ENCODE data around the gene PEF1. TPM values are rescaled to one million over a fixed set of nuclear protein-coding genes. Genes with fewer than 3 reads are reported as not detected.
A peak's percentile ranks its signal among the peaks of the same experiment; 100 is the strongest.

The PEF1 gene
- polyA plus RNA-seq, 3 donors = 27.8 to 67.3 (median 62.0) TPM

DNA sequence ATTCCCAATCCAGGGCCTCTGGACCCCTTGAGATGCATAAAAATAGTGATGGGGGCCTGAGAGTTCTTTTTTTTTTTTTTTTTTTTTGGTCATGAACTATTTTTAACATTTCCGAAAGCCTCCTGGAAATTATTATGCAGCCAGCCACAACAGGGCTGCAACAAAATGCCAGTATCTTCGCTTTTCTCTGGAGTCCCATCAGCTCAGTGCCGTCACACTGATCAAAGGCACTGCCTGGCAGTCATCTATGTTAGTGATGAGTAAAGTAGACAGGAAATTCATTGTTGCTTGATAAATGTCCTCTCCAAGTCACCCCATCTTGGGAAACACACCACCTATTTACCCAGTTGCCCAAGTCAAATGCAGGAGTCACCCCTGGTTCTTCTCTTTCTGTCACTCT is 15.2 kb upstream of the PEF1 start:
- 77 to 89% (median 80%) methylated on average over 3 of the region's 3 CpGs for WGBS, 3 donors
- H3K27ac ChIP-seq (ENCODE audit: low read depth, low read length) = no peak overlapping the region

DNA sequence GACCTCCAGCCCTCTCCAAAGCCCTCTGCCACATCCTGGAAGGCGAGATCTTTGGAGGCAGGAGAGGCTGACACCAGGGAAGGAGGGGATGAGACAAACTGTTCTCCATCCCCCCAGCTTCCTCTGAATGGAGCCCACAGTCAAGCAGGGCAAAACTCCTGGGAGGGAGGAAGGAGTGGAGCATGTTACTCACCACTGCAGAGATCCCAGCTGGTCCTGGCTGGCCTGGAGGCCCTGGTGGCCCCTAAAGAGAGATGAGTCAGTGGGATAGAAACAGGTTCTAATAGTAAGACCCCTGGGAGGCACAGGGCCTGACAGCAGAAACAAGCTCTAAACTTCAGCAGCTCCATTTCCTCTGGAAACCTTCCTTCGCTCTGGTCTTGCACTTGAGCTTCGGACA is 14.0 kb upstream of the PEF1 start:
- no peak overlapping the region for H3K27ac ChIP-seq (ENCODE audit: low read depth, low read length)
- 85 to 88% (median 87%) methylated on average over 3 of the region's 3 CpGs for WGBS, 3 donors

- 63 to 87% (median 70%) methylated on average over 12 of the region's 12 CpGs for WGBS, 3 donors
- H3K27ac ChIP-seq (ENCODE audit: low read depth, low read length) = no peak overlapping the region
Measured at GRCh38 chr1:31657972-31658510, 13.4 kb upstream of the PEF1 start.

DNA sequence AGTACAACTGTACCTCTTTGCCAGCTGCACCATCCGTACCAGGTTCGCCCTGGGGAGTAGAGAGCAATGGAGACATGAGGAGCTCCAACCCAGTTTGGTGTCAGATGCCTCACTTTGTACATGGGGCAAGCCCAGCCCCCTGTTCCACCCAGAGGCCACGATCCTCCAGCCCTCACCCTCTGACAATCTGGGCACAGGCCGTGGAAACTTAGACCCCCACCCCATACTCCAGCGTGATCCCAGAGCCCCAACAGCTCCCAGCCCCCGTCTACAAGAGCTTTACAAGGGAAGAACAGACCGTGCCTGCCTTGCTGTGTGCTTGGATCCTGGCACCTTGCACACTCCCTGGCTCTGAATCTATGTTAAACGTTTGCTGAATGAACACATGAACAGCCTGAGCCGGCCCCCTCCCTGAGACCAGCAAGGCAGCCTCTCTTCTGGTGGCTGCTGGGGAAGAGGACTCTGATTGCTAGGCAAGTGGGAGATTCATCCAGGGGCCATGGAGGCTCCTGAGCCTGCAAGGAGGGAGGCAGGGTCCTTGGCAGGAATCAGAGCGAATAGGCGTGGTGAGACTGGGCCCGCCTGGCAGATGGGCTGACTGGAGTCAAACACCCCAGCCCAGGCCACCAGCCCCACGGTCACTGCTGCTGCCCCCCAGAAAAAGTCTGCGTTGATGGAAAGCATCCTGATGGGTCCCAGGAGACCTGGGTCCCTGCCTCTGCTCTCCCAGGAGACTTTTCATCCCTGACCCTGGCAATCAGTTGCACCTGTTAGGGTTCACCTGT is 12.5 kb upstream of the PEF1 start:
- H3K27ac ChIP-seq (ENCODE audit: low read depth, low read length) = no peak overlapping the region
- WGBS, 3 donors = 77 to 84% (median 82%) methylated on average over 14 of the region's 14 CpGs

DNA sequence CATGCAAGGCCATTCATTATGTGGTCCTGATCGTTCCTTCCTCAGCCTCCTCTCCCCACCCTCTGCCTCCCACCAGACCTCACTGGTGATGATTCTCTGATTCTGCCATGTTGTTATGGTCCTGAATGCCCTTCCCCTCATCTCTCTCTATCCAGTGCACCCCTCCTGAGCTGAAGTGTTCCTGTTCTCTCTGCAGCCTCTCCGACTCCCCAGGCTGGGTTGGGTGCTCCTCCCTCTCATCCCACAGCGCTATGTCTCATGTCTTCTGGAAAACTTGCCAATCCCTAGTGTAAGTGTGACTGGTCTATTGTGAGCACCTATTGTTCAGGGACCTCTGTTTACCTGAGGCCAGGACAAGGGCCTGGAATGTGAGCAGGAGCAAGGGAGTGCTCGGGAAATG is 11.1 kb upstream of the PEF1 start:
- no peak overlapping the region for H3K27ac ChIP-seq (ENCODE audit: low read depth, low read length)
- WGBS, 3 donors = 77 to 84% (median 80%) methylated on average over 4 of the region's 4 CpGs

DNA sequence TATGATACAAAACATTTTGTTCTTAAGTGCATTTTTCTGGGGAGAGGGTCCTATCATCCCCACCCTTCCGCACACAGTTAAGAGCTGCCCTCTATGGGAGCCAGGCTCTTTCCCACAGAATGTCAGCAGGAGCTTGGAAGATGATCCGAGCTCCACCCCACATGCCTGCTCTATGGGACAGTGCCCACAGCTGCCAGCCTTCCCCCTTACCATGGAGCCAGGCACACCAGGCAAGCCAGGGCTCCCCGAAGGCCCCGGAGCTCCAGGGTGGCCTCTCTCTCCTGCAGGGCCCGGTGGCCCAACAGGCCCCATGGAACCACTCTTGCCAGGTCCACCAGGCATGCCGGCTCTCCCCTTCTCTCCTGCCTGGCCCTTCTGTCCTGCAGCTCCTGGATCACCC is 10.4 kb upstream of the PEF1 start:
- 84 to 96% (median 94%) methylated on average over 6 of the region's 6 CpGs for WGBS, 3 donors
- no peak overlapping the region for H3K27ac ChIP-seq (ENCODE audit: low read depth, low read length)

GRCh38 chr1:31654474-31654776 is 9.7 kb upstream of the PEF1 start:
- 82 to 93% (median 92%) methylated on average over 5 of the region's 5 CpGs for WGBS, 3 donors
- no peak overlapping the region for H3K27ac ChIP-seq (ENCODE audit: low read depth, low read length)

DNA sequence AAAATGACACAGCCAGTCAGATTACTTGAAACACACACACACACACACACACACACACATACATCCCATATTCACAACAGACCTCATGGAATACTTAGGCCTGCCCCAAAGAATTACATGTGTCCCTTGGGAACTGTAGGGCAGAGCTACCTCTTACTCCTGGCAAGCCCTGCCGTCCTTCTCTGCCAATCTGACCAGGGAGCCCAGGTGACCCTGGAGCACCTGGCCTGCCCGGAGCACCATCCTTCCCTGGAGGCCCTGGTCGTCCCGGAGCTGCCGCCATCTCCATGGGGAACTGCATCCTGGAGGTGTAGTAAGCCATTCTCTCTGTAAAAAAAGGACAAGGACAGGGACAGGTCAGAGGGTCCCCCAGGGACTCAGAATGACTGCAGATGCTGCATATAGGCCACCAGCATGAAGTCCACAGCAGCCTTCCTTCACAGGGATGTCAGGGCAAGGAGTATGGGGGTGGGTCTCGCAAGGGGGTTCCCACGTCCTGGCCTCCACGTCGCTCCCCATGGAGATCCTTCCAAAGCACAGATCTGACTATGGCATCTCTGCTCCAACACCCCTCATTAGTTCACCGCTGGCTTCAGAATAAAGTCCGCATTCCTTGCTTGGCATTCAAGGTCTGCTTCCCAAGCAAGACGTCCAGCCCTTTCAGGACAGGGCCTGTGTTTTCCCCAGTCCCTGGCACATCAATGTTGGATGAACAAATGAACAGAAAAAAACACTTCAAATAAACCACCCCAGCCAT is 9.2 kb upstream of the PEF1 start:
- WGBS, 3 donors = 77 to 89% (median 86%) methylated on average over 12 of the region's 12 CpGs
- no peak overlapping the region for H3K27ac ChIP-seq (ENCODE audit: low read depth, low read length)

DNA sequence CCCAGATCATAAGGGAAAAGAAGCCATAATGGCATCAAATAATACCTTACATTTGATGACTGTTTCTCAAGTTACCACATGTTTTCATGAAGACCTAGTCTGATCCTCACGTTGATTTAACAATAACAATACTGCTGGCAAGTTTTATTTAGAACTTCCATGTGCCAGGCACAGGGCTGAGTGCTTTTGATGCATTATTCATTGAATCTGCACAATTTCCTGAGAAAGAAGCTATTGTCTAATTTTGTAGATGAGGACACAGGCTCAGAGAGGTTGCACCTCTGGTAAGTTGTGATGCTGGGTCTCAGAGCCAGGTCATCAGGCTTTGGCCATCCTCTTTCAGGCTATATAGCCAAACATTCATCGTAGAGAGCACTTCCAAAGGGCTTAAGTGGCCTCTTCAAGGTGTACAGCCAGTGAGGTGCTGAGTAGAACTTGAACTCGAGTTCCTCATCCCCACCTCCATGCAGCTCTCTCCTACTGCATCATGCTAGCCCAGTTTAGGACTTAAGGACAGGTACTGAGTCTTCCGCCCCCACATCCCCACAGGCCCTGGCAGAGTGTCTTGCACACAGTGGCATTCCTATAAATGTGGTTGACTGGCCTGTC is 8.3 kb upstream of the PEF1 start:
- no peak overlapping the region for H3K27ac ChIP-seq (ENCODE audit: low read depth, low read length)
- 77 to 88% (median 85%) methylated on average over 4 of the region's 4 CpGs for WGBS, 3 donors

GRCh38 chr1:31651766-31652165 is 7.1 kb upstream of the PEF1 start:
- no peak overlapping the region for H3K27ac ChIP-seq (ENCODE audit: low read depth, low read length)

GRCh38 chr1:31651089-31651420 is 6.4 kb upstream of the PEF1 start:
- no peak overlapping the region for H3K27ac ChIP-seq (ENCODE audit: low read depth, low read length)

More at GRCh38 chr1:31651766-31652165, 7.1 kb upstream of the PEF1 start:
- 58 to 74% (median 73%) methylated on average over 6 of the region's 6 CpGs for WGBS, 3 donors

GRCh38 chr1:31650161-31651088 is 5.7 kb upstream of the PEF1 start:
- no peak overlapping the region for H3K27ac ChIP-seq (ENCODE audit: low read depth, low read length)
- WGBS, 3 donors = 68 to 75% (median 71%) methylated on average over 9 of the region's 9 CpGs

More at GRCh38 chr1:31651089-31651420, 6.4 kb upstream of the PEF1 start:
- WGBS, 3 donors = 26 to 61% (median 55%) methylated on average over 1 of the region's 1 CpG

DNA sequence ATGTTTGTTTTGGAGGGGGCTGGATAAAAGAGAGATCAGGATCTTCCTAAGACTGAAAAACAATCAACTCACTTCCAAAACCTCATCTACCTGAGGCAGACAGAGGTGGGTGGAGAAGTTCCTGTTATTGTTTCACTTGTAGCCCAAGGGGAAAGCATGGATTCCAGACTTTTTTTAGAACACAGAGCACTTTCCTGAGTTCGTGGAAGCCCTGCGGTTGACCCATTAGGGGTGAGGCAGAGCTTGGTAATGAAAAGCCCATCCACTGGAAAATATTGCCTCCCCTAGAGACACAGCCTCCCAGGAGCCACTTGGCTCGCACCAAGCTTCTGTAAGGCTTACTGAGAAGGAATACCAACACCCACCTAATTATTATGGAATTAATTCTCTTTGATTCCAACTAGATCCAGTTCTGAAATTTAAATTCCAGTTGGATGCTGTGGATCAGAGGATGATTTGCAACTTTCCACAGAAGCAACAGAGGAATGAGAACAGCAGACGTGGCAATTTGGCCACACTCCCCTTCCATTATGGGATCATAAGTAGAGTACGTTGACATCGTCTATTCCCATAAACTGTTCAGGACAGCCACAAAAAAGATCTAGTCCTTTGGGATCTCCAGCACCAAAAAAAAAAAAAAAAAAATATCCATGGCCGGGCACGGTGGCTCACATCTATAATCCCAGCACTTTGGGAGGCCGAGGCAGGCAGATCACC is 4.1 kb upstream of the PEF1 start:
- WGBS, 3 donors = 66 to 70% (median 70%) methylated on average over 8 to 9 of the region's 9 CpGs
- no peak overlapping the region for H3K27ac ChIP-seq (ENCODE audit: low read depth, low read length)

DNA sequence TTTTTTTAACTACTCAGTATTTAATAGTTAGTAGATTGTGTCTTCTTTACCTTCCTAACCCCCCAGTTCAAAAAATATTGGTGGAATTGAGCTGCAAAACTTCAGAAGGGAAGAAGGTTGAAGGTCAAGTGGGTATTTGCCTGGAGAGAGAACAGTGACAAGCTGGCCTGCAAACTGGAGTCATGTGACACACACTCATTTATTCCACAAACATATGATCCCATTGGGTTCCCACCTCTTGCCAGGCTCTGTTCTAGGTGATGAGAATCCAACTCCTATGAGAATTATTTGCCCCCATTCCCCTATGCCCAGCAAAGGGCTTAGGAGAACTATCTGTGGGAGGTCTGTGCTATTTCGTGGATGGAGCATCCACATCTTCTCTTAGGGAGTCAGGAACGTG is 3.5 kb upstream of the PEF1 start:
- WGBS, 3 donors = 61 to 81% (median 69%) methylated on average over 2 of the region's 2 CpGs

DNA sequence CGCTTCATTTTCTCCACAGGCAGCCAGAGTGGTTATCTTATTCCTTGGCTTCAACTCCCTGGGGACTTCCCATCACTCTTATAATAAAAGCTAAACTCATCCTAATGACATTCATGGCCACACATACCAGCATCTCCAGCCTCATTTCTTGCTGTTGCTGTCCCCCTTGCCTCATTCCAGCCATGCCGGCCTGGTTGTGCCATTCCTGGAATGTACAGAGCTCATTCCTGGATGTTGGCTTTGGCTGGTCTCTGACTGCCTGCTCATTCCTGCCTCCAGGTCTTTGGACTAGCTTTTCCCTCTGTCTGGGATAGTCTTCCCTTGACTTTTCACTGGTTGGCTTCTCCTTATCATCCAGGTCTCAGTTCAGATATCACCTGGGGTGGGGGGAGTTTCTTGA is 2.4 kb upstream of the PEF1 start:
- H3K27ac ChIP-seq (ENCODE audit: low read depth, low read length) = no peak overlapping the region
- WGBS, 3 donors = 83 to 92% (median 89%) methylated on average over 2 of the region's 2 CpGs

More for the DNA sequence above, 3.5 kb upstream of the PEF1 start:
- H3K27ac ChIP-seq (ENCODE audit: low read depth, low read length) = no peak overlapping the region

GRCh38 chr1:31646259-31646960 is 1.7 kb upstream of the PEF1 start:
- 96 to 97% (median 97%) methylated on average over 4 of the region's 4 CpGs for WGBS, 3 donors
- no peak overlapping the region for H3K27ac ChIP-seq (ENCODE audit: low read depth, low read length)

DNA sequence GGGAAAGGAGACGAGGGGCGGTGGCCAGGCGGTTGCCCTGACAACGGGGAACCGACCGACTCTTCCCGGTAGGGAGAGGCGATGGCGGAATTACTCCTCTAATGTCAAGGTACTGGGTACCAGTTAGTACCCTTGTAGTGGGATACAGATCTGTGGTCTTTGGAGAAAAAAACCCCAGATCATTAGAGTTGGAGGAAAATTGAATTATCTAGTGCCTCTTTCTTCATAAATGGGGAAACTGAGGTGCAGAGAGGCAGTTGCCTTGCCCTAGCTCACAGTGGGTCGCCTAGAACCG is 545 bp upstream of the PEF1 start:
- WGBS, 3 donors = 0 to 1% (median 1%) methylated on average over 11 of the region's 11 CpGs
- H3K27ac ChIP-seq (ENCODE audit: low read depth, low read length) = peak overlapping the region; percentile 99
